ENCODE data around the gene ST3GAL4. TPM values are rescaled to one million over a fixed set of nuclear protein-coding genes. Genes with fewer than 3 reads are reported as not detected.
A peak's percentile ranks its signal among the peaks of the same experiment; 100 is the strongest.

The ST3GAL4 gene
- total RNA-seq, 1 experiment from 2014 or later: 45.9 TPM

DNA sequence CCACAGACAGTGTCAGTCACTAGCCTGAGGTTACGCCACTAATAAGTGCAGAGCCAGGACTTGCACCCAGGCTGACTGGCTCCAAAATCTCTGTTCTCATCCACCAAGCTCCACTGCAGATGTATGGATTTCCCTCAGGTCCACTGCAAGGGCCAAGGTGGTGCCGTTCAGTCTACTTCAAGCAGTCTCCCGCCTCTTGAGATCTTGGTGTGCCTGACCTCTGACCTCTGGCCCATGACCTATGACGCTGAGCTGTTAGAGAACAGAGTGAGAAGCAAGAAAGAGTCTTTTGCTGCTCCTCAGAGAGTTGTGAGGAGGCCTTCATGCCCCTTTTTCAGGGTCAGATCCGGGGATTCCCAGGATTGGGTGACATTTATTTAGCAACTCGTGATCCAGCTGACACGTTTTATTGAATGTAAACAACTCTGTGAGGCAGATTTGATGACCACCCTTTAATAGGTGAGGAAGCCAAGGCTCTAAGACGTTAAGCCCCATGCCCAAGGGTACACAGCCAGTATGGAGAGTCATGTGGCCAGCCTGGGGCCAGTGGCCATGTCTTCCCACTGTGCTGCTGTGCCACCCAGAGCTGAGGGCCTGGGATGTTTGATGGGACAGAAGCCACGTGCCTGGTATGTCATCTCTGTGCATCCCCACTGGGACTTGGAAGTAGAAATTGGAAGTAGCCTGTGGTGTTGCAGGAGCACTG, 26.4 kb upstream of the ST3GAL4 start:
- no peak for DNase-seq (ENCODE audit: low read depth)

DNA sequence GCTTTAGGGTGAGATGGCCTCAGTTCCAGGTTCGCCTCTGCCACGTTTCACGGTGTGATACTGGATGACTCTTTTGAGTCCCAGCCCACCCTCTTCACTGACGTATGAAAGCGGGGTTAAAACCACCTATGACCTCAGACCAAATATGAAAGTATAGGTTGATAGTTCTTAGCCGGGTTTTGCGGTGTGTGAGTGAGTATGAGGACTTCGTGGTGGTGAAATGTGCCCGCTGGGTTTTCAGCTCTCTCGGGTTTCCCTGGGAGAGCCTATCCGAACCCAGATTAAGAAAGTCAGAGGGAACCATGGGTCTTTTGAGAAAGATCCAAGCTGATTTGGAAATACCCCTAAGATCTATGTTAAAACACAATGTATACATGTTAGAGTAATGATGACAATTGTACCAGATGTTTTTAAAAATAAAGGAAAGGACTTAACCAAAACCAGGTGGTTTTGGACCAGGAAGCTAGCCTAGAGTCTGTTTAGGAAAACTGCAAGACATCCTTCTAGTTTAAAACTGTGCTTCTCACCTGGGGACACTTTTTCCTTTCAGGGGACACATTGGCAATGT, 25.8 kb upstream of the ST3GAL4 start:
- DNase-seq (ENCODE audit: low read depth): no peak

GRCh38 chr11:126331286-126331685, 24.2 kb upstream of the ST3GAL4 start:
- no peak for DNase-seq (ENCODE audit: low read depth)

- DNase-seq (ENCODE audit: low read depth): peak; percentile 92
These were observed 23.2 kb upstream of the ST3GAL4 start for GRCh38 chr11:126332221-126332711.

- DNase-seq (ENCODE audit: low read depth): no peak
These were observed 22.3 kb upstream of the ST3GAL4 start for GRCh38 chr11:126333142-126333541.

DNA sequence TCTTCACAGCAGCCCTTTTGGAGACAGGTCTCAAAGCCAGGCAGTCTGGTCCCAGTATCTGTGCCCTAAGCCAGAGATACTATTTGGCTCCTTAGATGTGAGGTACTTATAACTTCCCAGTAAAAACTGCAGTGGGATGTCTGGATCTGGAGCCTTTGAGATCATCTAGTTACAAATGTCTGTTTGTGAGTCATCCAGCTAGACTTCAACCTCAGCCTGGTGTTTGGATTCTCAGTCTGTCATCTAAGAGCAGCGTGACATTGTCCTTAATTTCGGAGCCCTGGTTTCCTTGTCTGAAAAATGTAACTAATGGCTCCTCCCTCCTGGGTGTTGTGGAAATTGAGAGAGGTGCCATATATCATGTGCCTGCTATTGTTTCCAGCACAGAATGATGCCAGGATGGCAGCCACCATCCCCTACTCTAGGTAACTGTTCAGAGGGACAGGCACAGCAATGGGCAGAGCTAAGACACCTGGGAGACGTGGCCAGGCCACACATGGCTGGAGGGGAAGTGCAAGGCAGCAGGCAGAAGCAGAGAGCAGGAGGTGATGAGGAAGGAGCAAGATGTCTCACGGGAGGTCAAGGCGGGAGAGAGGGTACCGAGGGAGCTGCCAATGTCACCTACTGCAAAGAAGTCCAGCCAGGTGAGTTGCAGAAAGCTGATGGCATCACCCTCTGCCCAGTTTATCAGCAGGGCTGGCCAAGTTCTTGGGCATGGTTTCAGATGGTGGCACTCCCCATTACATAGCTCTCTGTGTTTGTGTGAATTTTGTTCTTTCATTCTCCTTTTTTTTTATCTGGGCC, 20.6 kb upstream of the ST3GAL4 start:
- peak; percentile 46 for DNase-seq (ENCODE audit: low read depth)

- DNase-seq (ENCODE audit: low read depth): no peak
These were observed 20.1 kb upstream of the ST3GAL4 start for GRCh38 chr11:126335463-126335760.

DNA sequence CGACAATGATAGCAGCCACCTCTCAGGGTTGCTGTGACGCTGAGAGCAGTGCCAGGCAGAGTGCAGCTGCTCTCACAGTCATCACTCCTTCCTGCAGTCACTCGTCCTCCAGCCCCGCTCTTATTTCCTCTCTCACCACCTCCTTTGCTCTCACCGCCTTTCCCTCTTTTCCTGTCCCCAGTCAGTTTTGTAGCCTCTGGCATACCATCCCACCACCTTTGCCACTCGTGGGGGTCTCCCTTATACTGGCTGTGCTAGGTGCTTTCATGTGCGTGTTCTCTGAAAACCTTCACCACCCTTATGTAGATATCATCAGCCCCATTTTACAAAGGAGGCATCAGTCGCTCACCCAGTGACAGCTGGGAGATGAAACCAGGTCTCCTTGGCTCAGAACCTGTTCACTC, 19.3 kb upstream of the ST3GAL4 start:
- DNase-seq (ENCODE audit: low read depth): no peak

DNA sequence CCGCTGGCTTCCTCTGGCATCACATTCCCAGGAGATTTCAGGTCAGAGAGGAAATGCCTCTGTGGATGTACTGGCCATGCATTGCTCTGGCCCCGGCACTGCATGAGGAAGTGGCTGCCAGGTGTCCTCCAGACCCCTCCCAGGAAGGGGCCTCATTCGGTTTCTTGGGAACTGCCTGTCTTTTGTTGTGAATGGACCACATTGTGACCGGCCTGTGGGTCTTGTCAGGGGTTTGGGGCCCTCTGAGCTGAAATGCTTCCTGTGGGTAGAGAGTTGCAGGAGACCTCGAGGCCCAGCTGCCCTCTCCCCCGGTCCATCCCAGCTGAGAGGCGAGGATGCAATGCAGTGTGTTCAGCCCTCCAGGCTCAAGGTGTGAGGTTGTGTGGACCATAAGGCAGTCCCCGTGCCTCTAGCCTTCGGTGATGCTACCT, 18.8 kb upstream of the ST3GAL4 start:
- DNase-seq (ENCODE audit: low read depth): peak; percentile 57

DNA sequence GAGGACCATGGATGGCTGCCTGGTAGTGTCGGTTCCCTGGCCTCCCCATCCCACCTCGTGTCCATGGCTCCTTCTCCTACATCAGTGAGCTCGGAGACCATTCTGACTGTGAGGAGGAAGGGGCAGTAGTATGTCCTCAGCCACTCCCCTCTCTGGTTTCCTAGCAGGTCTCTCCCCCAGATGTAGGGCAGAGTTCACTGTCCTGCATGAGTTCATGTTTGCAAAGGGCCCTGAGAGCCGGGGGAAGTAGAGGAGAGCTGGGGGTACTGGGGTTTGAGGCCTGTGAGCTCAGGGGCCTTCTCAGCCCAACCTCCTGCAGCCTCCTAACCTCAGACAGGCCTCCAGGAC, 18.4 kb upstream of the ST3GAL4 start:
- no peak for DNase-seq (ENCODE audit: low read depth)

GRCh38 chr11:126337474-126338241, 17.8 kb upstream of the ST3GAL4 start:
- DNase-seq (ENCODE audit: low read depth): no peak

GRCh38 chr11:126338346-126339055, 17.0 kb upstream of the ST3GAL4 start:
- DNase-seq (ENCODE audit: low read depth): no peak

DNA sequence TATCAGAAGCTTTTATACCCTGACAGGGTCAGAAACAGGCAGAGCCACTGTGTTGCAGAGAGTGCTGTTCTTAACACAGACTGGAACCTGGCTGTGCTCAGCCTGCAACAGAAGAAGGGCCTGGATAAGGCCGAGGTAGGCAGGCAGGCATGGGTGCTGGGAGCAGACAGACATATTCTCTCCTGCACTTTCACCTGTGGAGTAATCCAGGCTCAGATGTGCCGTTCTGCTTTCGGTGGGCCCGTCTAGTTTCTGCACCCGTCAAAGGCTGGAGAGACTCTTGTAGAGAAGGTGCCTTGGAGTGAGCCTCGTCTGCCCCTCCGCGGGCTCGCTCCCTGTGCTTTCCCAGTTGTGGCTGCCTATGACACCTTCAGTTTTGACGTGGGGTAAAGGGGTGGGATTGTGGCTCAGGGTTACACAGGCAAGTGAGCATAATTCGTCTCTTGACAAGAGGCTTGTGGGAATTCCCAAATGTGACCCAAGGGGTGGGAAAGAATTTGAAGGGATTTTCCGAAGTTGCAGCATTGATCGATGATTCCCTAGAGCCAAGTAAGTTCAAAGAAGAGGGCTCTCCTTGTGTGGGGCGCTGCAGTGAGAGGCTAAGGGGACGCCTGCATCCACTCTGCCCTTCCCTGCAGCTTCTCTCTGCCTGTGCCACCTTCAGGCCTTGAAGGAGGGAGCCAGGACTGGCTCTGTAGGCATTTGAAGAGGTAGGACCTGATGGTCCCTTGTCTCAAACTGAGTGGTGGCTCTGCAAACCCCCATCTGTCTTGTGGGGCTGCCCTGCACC, 16.2 kb upstream of the ST3GAL4 start:
- no peak for DNase-seq (ENCODE audit: low read depth)

GRCh38 chr11:126339863-126340434, 15.5 kb upstream of the ST3GAL4 start:
- no peak for DNase-seq (ENCODE audit: low read depth)

- DNase-seq (ENCODE audit: low read depth): no peak
These were observed 14.4 kb upstream of the ST3GAL4 start for GRCh38 chr11:126340960-126341606.

DNA sequence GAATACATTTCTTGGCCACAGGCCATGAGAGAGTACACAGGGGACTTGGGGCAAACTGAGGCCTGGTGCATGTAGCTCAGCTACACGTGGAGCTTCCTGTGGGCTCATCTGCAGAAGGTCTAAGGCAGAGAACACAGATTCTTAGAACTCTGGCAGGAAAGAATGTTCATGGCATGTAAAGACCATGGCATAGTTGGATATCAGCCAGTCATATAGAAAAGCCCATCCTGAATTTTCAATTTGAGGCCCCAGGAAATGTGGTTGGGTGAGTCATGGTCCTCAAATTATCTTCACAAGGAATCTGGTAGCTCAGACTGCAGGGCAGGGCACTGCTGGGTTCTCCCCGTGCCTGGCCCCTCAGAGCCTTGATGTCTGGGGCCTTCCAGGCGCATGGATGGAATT, 13.7 kb upstream of the ST3GAL4 start:
- DNase-seq (ENCODE audit: low read depth): peak; percentile 93

DNA sequence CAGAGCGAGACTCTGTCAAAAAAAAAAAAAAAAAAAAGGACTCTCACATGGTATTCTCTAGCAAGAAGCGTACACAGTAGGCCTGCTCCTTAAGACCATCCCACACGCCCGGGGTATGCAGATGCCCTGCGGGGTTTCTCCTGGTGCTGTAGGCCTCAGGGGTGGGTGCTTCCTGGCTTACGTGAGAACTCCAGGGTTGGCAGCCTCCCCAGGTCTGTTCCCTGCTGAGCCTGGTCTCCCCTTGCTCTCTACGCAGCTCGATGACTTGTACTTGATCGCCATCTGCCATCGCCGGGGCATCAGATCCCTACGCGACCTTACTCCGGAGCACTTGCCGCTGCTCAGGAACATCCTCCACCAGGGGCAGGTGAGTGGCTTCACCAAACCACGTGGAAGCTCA, 12.4 kb upstream of the ST3GAL4 start:
- DNase-seq (ENCODE audit: low read depth): no peak

- DNase-seq (ENCODE audit: low read depth): no peak
These were observed 11.1 kb upstream of the ST3GAL4 start for GRCh38 chr11:126344141-126345080.

Data from HT1080 (cell line).